Right lobe of liver (tissue), 4 donors: ENCODE data around the gene GJB1.

Experiments used
- CTCF ChIP-seq, 4 donors: fragments of 200-600 bp in 3 of 4; fragments of 450-650 bp in 1 of 4; IDR thresholded peaks; one replicate each; pipeline versions ENCODE4 v1.5.1 to v1.8.0; 2016 to 2022; ENCODE audit warnings: antibody characterized with exemption in 4 of 4, mild to moderate bottlenecking in 2 of 4
- POLR2A ChIP-seq: fragments of 450-650 bp; IDR thresholded peaks from one replicate; pipeline ENCODE4 v1.6.1; 2017; ENCODE audit warnings: antibody characterized with exemption, mild to moderate bottlenecking
- donor health status: DM: no; HTN: no; CAD: no.
- donor health status: DM: no; HTN: no; CAD: no.
- donor health status: DM: no; HTN: yes; CAD: no.

GRCh38 chrX:71177327-71177726 is 45.7 kb upstream of the GJB1 start:
- TF ChIP-seq CTCF (IDR thresholded peaks at IDR 0.05), result no peak
- TF ChIP-seq POLR2A, result no peak
